ENCODE results near the gene DEPP1.

- TF ChIP-seq CTCF (conservative IDR thresholded peaks at IDR 0.05; ENCODE audit: low read depth, low read length) (no peak), EZH2 (IDR thresholded peaks at IDR 0.05; ENCODE audit: borderline replicate concordance, low read depth, low read length, poor library complexity, severe bottlenecking) (no peak)
Observed at GRCh38 chr10:44936314-44936975, 42.2 kb downstream of the DEPP1 start.

Data from A673 (cell line).